Fibroblast of peridontal ligament (primary cell): ENCODE measurements around the gene STKLD1.

Experiments
- DNase-seq: peaks from one replicate; pipeline ENCODE4 v3.0.0-alpha.2; 2010; ENCODE audit errors: extremely low read depth

STKLD1 gene

DNA sequence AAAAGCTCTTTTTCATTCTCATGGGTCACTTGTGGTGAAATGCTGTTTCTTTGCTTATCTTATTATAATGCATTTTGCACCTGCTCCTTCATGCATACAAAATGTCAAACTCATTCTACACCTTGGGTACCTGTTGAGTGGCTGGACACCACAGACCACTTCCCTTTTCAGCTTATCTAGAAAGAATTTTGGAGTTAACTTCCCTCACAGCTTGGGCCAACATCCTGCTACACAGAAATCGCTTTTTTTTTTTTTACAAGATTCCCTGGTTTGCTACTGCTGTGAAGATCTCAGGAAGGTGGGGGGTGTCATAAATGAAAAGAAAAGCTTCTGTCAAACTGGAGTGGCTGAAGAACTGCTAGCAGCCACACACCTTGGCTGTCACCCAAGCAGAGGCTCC is 39.0 kb downstream of the STKLD1 start:
- no peak for DNase-seq

DNA sequence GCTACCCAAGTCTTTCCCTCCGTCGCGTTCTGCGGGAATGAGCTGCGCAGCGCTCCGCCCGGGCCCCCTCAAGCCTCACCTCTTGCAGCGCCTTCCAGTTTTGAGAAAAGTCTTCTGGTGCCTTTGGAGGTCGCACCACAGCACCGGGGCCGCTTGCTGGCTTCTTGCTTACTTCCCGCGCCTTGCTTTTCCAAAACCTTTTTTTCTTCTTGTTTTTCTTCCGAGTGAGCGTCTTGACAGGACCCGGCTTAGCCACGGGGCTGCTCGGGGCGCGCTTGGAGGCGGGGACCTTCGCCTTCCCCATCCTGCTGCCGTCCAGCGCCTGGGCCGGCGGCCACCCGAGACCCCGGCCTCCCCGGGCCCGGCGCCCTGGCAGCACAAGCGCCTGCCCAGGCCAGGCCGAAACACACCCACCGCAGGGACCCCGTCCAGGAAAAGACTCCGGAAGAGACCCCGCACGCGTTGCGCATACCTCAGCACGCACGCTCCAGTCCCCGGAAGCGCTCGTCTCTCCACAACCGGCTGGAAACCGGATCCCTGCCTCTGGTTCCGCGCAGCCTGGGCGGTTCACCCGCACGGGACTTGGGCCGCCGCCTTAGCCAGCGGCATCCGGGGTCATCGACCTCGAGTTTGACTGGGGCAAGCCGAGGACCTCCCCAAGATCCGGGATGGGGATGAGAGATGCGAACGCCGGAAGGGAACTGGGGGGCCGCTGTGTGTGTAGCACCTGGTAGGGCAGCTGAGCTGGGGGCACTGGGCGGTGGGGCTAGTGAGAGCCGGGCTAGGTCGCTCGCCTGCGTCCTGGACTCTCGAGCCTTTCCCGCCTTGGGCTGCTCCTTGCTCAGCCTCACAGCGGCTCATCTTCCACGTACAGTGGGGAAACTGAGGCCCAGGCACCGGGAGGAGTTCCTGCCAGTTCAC is 41.6 kb downstream of the STKLD1 start, which contains the start of gene REXO4:
REXO4 (minus strand) TSS at position 470 of the 921 bp plus-strand sequence; CDS start at position 304, 166 bp downstream.
- peak; percentile 87 for DNase-seq

DNA sequence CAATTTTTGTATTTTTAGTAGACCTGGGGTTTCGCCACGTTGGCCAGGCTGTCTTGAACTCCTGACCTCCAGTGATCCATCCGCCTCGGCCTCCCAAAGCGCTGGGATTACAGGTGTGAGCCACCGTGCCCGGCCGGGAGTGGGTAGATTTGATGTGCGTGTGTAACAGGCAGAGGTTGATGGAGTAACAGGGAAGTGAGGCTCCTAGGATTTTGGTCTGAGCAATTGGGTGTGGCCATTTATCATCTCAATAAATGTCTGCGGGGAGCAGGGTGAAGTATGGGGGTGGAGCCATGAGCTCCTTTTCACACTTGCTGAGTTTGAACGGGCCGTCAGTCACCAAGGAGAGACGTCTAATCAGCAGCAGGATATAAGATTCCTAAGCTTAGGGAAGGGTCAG is 42.8 kb downstream of the STKLD1 start:
- no peak for DNase-seq

DNA sequence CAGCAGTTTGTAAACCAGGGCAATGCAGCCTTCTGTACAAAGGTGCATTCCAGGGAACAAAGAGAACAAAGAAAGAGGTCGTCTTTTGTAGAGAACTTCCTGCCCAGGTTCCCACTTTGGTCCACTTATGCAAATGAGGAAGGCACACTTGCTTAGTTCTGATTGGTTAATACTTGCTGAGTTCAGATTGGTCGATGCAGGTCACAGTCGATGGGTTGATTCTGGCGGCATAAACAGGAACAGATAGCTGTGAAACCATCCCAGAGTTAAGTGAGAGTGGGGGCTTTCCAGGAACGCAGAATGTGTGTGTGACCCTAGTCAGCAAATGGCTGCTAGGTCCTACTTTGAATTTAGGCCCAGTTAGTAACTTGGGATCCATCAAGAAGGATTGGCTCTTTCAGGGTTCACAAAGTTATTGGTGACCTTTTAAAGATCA is 44.2 kb downstream of the STKLD1 start:
- no peak for DNase-seq

- no peak for DNase-seq
These were observed 45.7 kb downstream of the STKLD1 start, which contains the start of gene ADAMTS13 for GRCh38 chr9:133421615-133422542. ADAMTS13 (plus strand) TSS chr9:133422367; CDS start chr9:133422444, 77 bp downstream.

DNA sequence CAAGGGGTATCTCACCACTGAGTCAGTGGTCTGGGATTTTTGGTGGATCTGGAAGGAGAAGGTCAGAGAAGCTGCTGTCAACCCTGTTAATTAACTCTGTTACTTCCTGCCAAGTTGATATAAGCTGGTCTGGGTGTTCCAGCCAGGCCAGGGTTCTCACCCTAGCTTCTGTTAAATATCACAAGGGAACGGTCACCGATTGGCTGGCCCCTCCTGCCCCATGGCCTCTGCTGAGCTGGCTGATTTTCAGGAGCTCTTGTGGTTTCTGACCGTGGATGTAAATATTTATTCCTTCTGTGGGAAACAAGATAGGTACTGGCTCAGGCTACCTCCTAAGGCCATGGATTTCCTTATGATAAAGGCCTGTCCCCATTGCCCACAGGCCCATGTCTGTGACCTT is 47.0 kb downstream of the STKLD1 start:
- DNase-seq: peak; percentile 11

GRCh38 chr9:133424187-133424586 is 48.0 kb downstream of the STKLD1 start:
- no peak for DNase-seq

GRCh38 chr9:133425049-133425632 is 49.0 kb downstream of the STKLD1 start:
- DNase-seq: no peak

GRCh38 chr9:133426011-133426410 is 49.8 kb downstream of the STKLD1 start:
- no peak for DNase-seq

DNA sequence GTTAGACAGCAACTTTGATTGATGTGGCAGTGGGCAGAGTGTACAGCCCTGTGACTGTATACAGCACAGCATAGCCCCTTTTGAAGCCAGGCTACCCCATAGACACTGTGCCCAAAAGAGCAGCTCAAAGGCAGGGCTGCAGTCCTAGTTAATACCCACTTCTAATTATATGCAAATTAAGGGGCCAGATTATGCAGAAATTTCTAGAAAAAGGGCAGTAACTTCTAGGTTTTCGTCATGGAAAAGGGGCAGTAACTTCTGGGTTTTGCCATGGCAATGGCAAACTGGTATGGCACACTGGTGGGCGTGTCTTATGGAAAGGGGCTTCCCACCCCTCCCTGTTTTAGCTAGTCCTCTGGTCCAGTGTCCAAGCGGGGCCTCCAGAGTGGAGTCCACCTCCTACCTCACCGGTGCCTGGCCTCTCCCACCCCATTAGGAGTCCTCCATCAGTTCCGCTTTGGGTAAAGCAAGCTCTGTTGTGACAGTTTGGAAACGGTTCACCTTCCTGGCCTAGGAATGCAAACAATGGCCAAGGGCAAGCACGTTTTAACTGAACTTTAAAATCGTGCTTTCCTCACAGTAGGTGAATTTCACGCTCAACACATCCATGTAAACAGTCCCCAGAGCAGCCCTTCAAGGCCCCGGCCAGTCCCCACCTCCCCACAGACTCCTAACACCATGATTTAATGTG is 51.6 kb downstream of the STKLD1 start:
- no peak for DNase-seq

- DNase-seq: no peak
These were observed 52.5 kb downstream of the STKLD1 start for GRCh38 chr9:133428617-133429101.

DNA sequence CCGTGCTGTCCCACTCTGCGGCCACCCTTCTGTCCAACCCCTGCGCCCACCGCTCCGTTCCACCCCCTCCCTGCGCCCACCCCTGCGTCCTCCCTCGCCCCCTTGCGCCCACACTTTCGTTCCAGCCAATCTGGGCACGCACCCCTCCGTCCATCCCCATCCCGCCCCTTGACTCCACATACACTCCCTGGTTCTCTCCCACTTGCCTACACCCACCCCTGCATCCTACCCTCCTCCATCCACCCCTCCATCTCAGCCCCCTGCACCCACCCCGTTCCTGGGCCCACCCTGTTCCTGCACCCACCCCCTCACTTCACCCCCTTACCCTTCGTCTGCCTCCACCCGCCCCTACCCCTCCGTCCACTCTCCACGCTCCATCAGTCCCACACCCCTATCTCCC is 53.0 kb downstream of the STKLD1 start:
- DNase-seq: no peak

GRCh38 chr9:133429641-133430161 is 53.5 kb downstream of the STKLD1 start:
- DNase-seq: no peak

- DNase-seq: no peak
These were observed 54.1 kb downstream of the STKLD1 start for GRCh38 chr9:133430244-133430643.

GRCh38 chr9:133433351-133433843 is 57.2 kb downstream of the STKLD1 start:
- no peak for DNase-seq

GRCh38 chr9:133436681-133437080 is 60.5 kb downstream of the STKLD1 start:
- no peak for DNase-seq

GRCh38 chr9:133437753-133438531 is 61.8 kb downstream of the STKLD1 start:
- DNase-seq: no peak

DNA sequence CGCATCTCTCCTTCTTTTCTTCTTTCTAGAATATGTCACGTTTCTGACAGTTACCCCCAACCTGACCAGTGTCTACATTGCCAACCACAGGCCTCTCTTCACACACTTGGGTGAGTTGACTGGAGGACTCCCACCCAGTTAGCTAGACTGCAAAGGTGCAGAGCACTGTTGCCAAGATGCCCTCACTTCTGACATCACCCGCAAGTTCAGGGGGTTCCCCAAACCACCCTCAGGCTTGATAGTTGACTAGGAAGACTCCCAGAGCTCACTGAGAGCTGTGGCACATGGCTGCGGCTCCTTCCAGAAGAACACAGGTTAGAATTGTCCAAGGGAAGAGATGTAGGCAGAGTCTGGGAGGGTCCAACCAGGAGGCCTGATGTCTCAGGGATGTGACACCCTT is 63.2 kb downstream of the STKLD1 start:
- DNase-seq: no peak

- no peak for DNase-seq
These were observed 64.7 kb downstream of the STKLD1 start for GRCh38 chr9:133440874-133441273.

GRCh38 chr9:133441571-133441970 is 65.4 kb downstream of the STKLD1 start:
- no peak for DNase-seq
